B cell (primary cell): ENCODE measurements around the gene FAM131C.

Experiments used
- CTCF ChIP-seq: fragments of 200-600 bp; IDR thresholded peaks from one replicate; pipeline ENCODE4 v1.8.0; 2022; ENCODE audit warnings: antibody characterized with exemption, mild to moderate bottlenecking
- EZH2 ChIP-seq: IDR thresholded peaks from 2 replicates; pipeline ENCODE4 v1.6.1; 2012; ENCODE audit warnings: borderline replicate concordance, low read depth, mild to moderate bottlenecking, moderate library complexity, low read length; ENCODE audit not compliant: insufficient read depth, poor library complexity, severe bottlenecking

GRCh38 chr1:16093611-16094010 is 20.2 kb upstream of the FAM131C start:
- TF ChIP-seq CTCF (no peak), EZH2 (no peak)
